HCT116 (cell line): ENCODE data around the gene PFDN4. TPM values are rescaled to one million over a fixed set of nuclear protein-coding genes. Genes with fewer than 3 reads are reported as not detected.
A peak's percentile ranks its signal among the peaks of the same experiment; 100 is the strongest.

Experiments used
- ATAC-seq: fragments of 200-7000 bp; cut with Tn5 transposase; 2 replicates; pipeline ENCODE4 v1.9.1; 2020; ENCODE audit warnings: mild to moderate bottlenecking, moderate library complexity
- BruUV-seq: library from RNA; stranded (reverse); fragments of 400-500 nt; replicated peaks from 2 replicates; lab custom pipeline; 2021; lab: Mats Ljungman, UMichigan
- CTCF ChIA-PET: fragments of 300-600 bp; sonication (Branson Sonifier 250); formaldehyde crosslinking; loops from one replicate; lab custom pipeline; 2021; ENCODE audit warnings: antibody characterized with exemption; lab: Charles Lee
- POLR2A ChIA-PET: fragments of 300-600, 350-600 bp; sonication (Branson Sonifier 250); formaldehyde crosslinking; loops from one replicate; lab custom pipeline; 2021; ENCODE audit warnings: antibody characterized with exemption; lab: Charles Lee
- RAD21 ChIA-PET, 2 experiments: fragments of 300-600 bp; sonication (Branson Sonifier 250); formaldehyde crosslinking; loops; one replicate each; lab custom pipeline; 2023; ENCODE audit warnings: low total read pairs in 2 of 2; ENCODE audit not compliant: uncharacterized antibody in 2 of 2, unreplicated experiment in 2 of 2, low non-redundant PET in 1 of 2; lab: Charles Lee
- DNase-seq: peaks from one replicate; pipeline ENCODE4 v3.0.0-alpha.2; 2010; ENCODE audit warnings: low read depth, low spot score
- H2AFZ ChIP-seq: fragments of 200-600 bp; shearing (Covaris generic), sonication (generic); 2 replicates; pipeline ENCODE4 v1.6.1; 2017; ENCODE audit warnings: low read depth, mixed run types, mixed read lengths, antibody characterized with exemption, low read length; ENCODE audit not compliant: poor library complexity, severe bottlenecking
- H3K27ac ChIP-seq: 2 replicates; pipeline ENCODE4 v1.5.1; 2012; ENCODE audit warnings: low read depth, low read length
- H3K27me3 ChIP-seq: fragments of 200-600 bp; sonication (generic); 2 replicates; pipeline ENCODE4 v1.6.1; 2016; ENCODE audit warnings: mixed run types, low read length, mixed read lengths; ENCODE audit not compliant: insufficient read depth
- H3K36me3 ChIP-seq, 2 experiments: fragments of 200-500 bp in 1 of 2; fragments of 200-600 bp in 1 of 2; sonication (Bioruptor generic) in 1 of 2; sonication (generic) in 1 of 2; 2 replicates each; pipeline versions ENCODE4 v1.5.1 to v1.6.1; 2014 to 2016; ENCODE audit warnings: low read length in 2 of 2, inconsistent platforms in 1 of 2, mixed read lengths in 1 of 2, mixed run types in 1 of 2; ENCODE audit not compliant: insufficient read depth in 2 of 2, control insufficient read depth in 1 of 2
- H3K4me1 ChIP-seq, 2 experiments: fragments of 200-600 bp in 1 of 2; sonication (generic) in 1 of 2; 2 replicates each; pipeline versions ENCODE4 v1.5.1 to v1.6.1; 2012 to 2017; ENCODE audit warnings: low read length in 2 of 2, inconsistent platforms in 1 of 2, mild to moderate bottlenecking in 1 of 2, mixed read lengths in 1 of 2, mixed run types in 1 of 2, moderate library complexity in 1 of 2; ENCODE audit not compliant: insufficient read depth in 2 of 2, control insufficient read depth in 1 of 2
- H3K4me2 ChIP-seq: fragments of 200-600 bp; sonication (generic); 2 replicates; pipeline ENCODE4 v1.6.1; 2017; ENCODE audit warnings: mixed run types, low read length, mixed read lengths
- H3K4me3 ChIP-seq, 2 experiments: fragments of 200-600 bp in 1 of 2; sonication (generic) in 1 of 2; replicated peaks in 1 of 2; 2 replicates each; pipeline ENCODE4 v1.5.1; 2011 to 2016; ENCODE audit warnings: low read length in 2 of 2, control low read depth in 1 of 2, low read depth in 1 of 2, mild to moderate bottlenecking in 1 of 2, mixed read lengths in 1 of 2, mixed run types in 1 of 2
- H3K79me2 ChIP-seq: fragments of 200-600 bp; sonication (generic); 2 replicates; pipeline ENCODE4 v1.6.1; 2017; ENCODE audit warnings: mild to moderate bottlenecking, mixed run types, low read length, moderate library complexity, mixed read lengths; ENCODE audit not compliant: insufficient read depth
- H3K9ac ChIP-seq: fragments of 200-600 bp; sonication (generic); 2 replicates; pipeline ENCODE4 v1.6.1; 2016; ENCODE audit warnings: low read length, mixed read lengths
- H3K9me2 ChIP-seq: fragments of 200-600 bp; sonication (generic), shearing (Covaris generic); 2 replicates; pipeline ENCODE4 v1.6.1; 2017; ENCODE audit warnings: mixed run types, mild to moderate bottlenecking, moderate library complexity; ENCODE audit not compliant: insufficient read depth
- H3K9me3 ChIP-seq, 2 experiments: fragments of 200-500 bp in 1 of 2; fragments of 200-600 bp in 1 of 2; sonication (Bioruptor generic) in 1 of 2; sonication (generic) in 1 of 2; 2 replicates each; pipeline ENCODE4 v1.6.1; 2014 to 2017; ENCODE audit warnings: low read length in 2 of 2, mixed read lengths in 2 of 2, inconsistent platforms in 1 of 2, low read depth in 1 of 2, mild to moderate bottlenecking in 1 of 2, mixed run types in 1 of 2, moderate library complexity in 1 of 2; ENCODE audit not compliant: control insufficient read depth in 1 of 2, insufficient read depth in 1 of 2
- H4K20me1 ChIP-seq: fragments of 200-600 bp; sonication (generic), shearing (Covaris generic); 2 replicates; pipeline ENCODE4 v1.6.1; 2017; ENCODE audit warnings: mixed run types, mild to moderate bottlenecking, moderate library complexity; ENCODE audit not compliant: insufficient read depth
- CTCF ChIP-seq, 3 experiments: fragments of 200-600 bp in 1 of 3; sonication (generic) in 1 of 3; IDR thresholded peaks in 2 of 3; conservative IDR thresholded peaks in 1 of 3; 2 replicates each; pipeline ENCODE4 v1.5.1; 2012 to 2017; ENCODE audit warnings: low read depth in 2 of 3, low read length in 2 of 3, antibody characterized with exemption in 1 of 3, borderline replicate concordance in 1 of 3, control low read depth in 1 of 3, mild to moderate bottlenecking in 1 of 3, mixed read lengths in 1 of 3, mixed run types in 1 of 3, moderate library complexity in 1 of 3; ENCODE audit not compliant: insufficient read depth in 1 of 3
- EGR1 ChIP-seq: IDR thresholded peaks from 2 replicates; pipeline ENCODE4 v1.6.1; 2012; ENCODE audit warnings: low read depth
- EZH2 ChIP-seq: fragments of 200-600 bp; sonication (generic); IDR thresholded peaks from 2 replicates; pipeline ENCODE4 v1.6.1; 2017; ENCODE audit warnings: antibody characterized with exemption, mixed run types
- FOSL1 ChIP-seq: IDR thresholded peaks from 2 replicates; pipeline ENCODE4 v1.6.1; 2012; ENCODE audit warnings: low read depth
- POLR2A ChIP-seq: IDR thresholded peaks from 2 replicates; pipeline ENCODE4 v1.7.0; 2011; ENCODE audit warnings: borderline replicate concordance; ENCODE audit not compliant: insufficient read depth, insufficient read length; ENCODE audit errors: extremely low read depth
- POLR2AphosphoS5 ChIP-seq: IDR thresholded peaks from 2 replicates; pipeline ENCODE4 v1.6.1; 2011; ENCODE audit warnings: mild to moderate bottlenecking, low read depth, low read length, moderate library complexity
- RAD21 ChIP-seq: IDR thresholded peaks from 2 replicates; pipeline ENCODE4 v1.6.1; 2012; ENCODE audit warnings: low read depth, mild to moderate bottlenecking
- SP1 ChIP-seq: IDR thresholded peaks from 2 replicates; pipeline ENCODE4 v1.6.1; 2012; ENCODE audit warnings: low read depth
- YY1 ChIP-seq: IDR thresholded peaks from 2 replicates; pipeline ENCODE4 v1.6.1; 2011; ENCODE audit warnings: low read length, low read depth, moderate library complexity, mild to moderate bottlenecking; ENCODE audit not compliant: insufficient replicate concordance; ENCODE audit errors: extremely low read depth
- ZNF274 ChIP-seq: fragments of 200-500 bp; sonication (Bioruptor generic); IDR thresholded peaks from 2 replicates; pipeline ENCODE4 v1.6.1; 2014; ENCODE audit warnings: mild to moderate bottlenecking, low read depth, low read length, inconsistent platforms
- intact Hi-C: fragments of 100-400 bp; cut with micrococcal nuclease; formaldehyde crosslinking; loops from 2 replicates; pipeline ENCODE4 v1.10.0; 2022
- total RNA-seq: library from RNA; stranded (reverse); gene quantifications from one replicate; pipeline ENCODE4 v1.2.1, GENCODE V29; 2021; ENCODE audit not compliant: unreplicated experiment

The PFDN4 gene
- total RNA-seq, 1 experiment from 2014 or later, result 71.5 TPM

DNA sequence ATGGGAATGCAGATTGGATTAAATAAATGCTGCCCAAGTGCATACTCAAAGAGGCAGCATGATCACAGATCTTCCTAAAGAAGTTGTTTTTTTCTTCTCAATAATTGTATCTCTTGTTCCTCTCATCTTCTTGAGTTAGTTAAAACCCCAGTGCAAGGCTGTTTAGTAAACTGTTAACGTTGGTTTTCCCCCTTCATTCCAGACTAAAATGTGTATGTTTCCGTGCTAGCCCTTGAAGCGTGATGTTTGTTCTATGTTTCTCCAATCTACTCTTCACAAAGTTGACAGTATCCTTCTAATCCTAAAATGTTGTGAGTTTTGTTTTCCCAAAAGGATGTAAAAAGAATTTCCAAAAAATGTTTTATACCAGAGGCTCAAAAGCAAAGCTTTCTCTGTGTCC lies 49.7 kb upstream of the PFDN4 start:
- Histone ChIP-seq H3K4me2 (no peak overlapping the region), H3K79me2 (no peaks in the 10 kb centered on the region; the same call in 1 of the 2 replicates), H3K9me3 (no peaks in the 10 kb centered on the region), H3K36me3 (peaks cover 36 to 84% of the 10 kb centered on the region in 2 experiments), H3K27me3 (no peaks in the 10 kb centered on the region), H2AFZ (no peak overlapping the region), H3K27ac (peak overlapping the region; percentile 9; the same call in 1 of the 2 replicates), H3K4me1 (peaks cover 10 to 29% of the 10 kb centered on the region in 2 experiments; a peak in 3 of 4 replicates), H3K4me3 (no peak overlapping the region), H3K9me2 (no peaks in the 10 kb centered on the region), H3K9ac (no peak overlapping the region), H4K20me1 (no peaks in the 10 kb centered on the region)
- DNase-seq (no peak), ATAC-seq (no peak)
- ChIA-PET CTCF (no interaction called here), POLR2A (no interaction called here), RAD21 (no interaction called here)
- intact Hi-C loops, result no loop called here
- TF ChIP-seq POLR2A (no peak), SP1 (no peak), RAD21 (no peak), YY1 (no peak), FOSL1 (no peak), EGR1 (no peak), CTCF (IDR thresholded peaks at IDR 0.05 in 2 of 3, conservative IDR thresholded peaks at IDR 0.05 in 1 of 3; ENCODE audit: borderline replicate concordance in 1 of 3, insufficient read depth in 1 of 3, low read depth in 2 of 3, low read length in 2 of 3) (no peak), ZNF274 (no peak), EZH2 (no peak), POLR2AphosphoS5 (no peak)
- BruUV-seq, result no TSS peak
